GM18499 (cell line): ENCODE data around the gene SGIP1.

Experiments used
- ATAC-seq: cut with Tn5 transposase; IDR thresholded peaks from one replicate; pipeline ENCODE4 v1.9.1; 2021; ENCODE audit warnings: moderate number of reproducible peaks; ENCODE audit not compliant: insufficient read depth, unreplicated experiment

The SGIP1 gene

DNA sequence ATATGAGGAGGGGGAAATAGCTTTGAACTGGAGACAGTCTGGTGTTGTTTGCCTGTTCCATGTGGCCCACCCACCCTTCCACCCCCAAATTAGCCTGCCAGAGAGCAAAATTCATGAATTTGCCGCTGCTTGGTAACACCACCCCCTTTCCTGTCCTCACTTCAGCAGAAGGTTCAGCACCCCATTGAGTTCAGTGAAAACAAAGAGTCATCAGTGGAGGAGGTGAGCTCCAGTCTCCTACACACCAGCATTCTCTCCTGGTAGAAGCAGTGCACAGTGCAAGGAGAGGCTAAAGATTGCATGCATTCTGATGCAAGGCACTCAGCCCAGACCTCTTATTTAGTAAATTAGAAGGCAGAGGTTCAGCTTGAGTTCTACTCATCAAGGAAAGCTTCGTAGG, 118.6 kb downstream of the SGIP1 start:
- ATAC-seq: no peak

DNA sequence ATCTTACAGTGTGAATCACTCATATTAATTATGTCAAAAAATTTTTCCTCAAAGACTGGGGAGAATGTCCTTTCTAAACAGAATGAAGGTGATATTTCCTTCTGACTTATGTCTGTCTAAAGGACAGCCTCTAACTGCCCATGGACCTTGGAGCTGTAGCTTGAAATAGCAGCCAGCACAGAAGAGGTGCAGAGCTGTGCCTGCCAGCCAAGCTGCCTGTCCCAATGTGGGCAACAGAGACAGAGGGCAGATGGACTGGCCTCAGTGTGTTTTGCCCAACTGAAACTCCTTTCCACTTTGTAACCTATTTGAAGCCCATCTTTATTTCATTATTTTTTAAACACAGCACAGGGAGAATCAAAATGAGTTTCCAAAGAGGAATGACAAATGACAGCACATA, 120.7 kb downstream of the SGIP1 start:
- ATAC-seq: no peak

DNA sequence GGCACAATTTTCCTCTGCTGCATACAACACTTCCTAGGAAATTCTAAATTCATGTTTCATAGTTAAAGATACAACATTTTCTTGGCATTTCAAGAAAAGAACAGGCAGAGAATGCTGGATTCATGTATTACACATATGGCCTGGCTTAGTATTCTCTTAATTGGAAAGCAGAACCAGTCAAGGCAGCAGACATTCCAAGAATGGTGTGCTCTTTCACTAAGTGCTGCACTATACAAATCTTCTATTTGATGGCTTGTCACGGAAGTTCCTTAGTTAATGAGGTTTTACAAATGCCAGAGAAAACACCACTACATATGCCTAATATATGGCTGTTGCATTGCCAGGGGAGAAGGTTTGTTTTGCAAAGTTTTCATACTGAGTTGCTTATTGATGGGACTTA, 137.5 kb downstream of the SGIP1 start:
- ATAC-seq: no peak

DNA sequence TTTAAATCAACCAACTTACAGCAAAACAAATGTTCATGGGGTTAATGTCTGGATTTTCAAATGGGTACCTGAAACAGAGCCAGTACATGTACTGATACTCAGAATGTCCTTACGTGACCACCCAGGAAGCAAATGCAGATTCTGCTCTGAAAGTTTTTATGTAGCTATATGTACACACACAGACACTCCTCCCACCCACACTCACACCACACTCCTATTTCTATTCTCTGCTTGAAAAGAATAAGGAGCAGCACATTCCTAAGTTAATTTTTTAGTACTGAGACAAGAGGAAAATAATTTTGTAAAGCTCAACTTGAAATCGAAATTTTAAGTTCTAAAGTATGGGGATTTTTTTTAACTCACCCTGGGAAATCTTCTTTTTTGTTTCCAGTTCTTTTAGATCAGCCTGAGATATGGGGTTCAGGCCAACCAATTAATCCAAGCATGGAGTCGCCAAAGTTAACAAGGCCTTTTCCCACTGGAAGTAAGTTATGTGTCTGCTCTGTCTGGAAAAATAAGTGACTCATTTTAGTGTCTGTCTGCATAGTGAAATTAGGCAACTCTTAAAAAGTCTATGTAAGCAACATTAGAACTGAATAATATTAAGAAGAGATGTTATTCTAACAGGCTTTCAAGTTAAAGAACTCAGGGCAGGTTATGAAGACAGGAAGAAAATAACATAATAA, 142.8 kb downstream of the SGIP1 start:
- no peak for ATAC-seq

DNA sequence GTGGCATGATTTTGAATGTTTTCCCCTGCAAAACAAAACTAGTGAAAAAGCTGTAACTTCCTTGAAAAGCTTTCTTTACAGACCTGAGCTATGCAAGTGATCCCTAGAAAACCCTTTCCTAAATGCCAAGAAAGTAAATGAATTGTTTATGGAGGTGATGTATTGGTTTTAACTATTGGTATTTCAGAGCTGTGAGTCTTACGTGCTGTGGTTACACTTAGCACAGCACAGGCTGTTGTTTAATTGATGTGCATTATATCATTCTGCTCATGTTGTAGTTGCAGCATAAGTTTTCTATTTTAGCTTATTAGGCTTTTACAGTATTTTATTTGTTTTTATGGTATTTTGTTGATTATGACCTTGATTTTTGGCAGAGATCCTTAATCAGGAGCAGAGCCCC, 144.2 kb downstream of the SGIP1 start:
- no peak for ATAC-seq

DNA sequence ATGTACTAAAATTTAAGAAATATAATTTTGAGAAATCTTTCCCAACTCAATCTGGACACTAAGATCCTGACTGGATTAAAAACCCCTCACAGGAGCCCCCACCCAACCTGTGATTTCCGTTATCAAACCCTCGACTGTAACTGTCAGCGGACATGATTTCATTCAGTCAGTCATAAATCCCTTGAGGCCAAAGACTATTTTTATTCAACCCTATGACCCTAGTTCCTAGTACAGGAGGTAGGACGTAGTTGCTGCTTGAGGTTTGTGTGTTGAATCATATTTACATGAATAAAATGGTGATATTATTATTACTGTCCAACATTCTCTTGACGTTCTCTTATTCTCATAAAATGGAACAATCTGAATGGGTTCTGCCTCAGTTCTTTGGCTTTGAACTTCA, 145.2 kb downstream of the SGIP1 start:
- ATAC-seq: no peak

DNA sequence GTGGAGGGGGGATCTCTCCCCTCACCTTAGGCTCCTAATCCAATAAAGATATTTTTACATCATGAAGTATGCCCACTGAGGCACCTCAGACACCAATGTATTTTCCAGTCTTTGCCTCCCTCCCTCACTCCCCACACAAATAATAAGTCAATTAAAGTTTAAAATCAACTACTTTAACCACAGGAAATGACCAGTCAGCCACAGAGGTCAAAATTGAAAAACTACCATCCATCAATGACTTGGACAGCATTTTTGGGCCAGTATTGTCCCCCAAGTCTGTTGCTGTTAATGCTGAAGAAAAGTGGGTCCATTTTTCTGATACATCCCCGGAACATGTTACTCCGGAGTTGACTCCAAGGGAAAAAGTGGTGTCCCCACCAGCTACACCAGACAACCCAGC, 147.7 kb downstream of the SGIP1 start:
- ATAC-seq: no peak

DNA sequence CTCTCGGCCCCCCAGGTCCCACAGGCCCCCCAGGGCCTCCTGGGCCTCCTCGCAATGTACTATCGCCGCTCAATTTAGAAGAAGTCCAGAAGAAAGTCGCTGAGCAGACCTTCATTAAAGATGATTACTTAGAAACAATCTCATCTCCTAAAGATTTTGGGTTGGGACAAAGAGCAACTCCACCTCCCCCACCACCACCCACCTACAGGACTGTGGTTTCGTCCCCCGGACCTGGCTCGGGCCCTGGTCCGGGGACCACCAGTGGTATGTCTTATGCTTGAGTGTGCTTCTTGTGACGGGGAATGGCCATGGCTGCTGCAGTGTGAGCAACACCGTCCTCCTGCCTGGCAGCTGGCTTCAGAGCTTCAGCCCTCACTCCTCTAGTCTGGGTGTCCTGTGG, 148.2 kb downstream of the SGIP1 start:
- no peak for ATAC-seq

DNA sequence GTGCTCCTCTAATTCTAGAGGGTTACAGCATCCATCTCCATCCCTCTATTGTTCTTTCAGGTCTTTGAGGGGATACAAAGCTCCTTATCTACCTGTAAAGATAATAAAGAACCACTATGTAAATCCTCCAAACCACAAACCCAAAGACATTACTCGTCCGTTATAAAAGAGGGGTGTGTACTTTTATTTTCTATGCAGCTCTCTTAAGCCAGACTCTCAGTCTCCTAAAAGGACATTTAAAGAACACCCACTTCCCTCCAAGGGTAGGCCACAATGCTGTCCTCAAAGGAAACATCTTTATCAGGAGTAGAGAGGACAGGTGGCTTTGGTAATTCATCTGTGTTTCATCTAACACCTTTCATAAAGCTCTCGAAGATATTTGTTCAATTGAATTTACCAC, 150.4 kb downstream of the SGIP1 start:
- no peak for ATAC-seq

DNA sequence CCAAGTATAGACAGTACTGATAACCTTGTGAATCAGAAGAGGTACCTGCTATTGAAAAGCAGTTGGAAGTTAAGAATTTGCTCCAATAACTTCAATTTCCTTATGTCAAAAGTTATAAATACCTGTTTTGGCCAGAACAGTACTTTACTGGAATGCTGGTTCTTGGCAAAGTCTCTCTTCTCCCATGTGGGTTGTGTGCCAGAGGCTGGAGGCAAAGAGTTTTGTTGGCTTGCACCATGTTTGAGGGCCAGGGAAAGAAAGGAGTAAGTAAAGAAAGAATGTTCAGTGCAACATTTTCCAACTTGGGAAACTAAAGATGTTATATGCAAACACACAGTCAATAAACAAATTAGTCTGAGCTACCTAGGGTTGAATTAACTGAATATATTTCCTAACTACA, 151.3 kb downstream of the SGIP1 start:
- no peak for ATAC-seq

DNA sequence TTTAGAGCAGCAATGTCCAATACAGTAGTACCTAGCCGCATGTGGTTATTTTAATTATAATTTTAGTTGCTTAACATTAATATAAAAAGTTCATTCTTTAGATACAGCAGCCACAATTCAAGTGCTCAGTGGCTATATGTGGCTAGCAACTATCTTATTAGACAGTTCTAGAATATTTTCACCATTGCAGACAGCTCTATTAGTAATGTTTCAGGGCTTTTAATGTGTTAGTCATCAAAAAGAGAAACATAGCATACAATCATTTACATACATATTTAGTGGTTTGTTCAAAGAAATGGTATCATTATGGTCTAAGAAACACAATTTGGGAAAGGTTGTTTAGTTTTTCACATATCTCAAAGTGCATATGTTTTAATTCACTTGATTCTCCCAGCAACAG, 151.7 kb downstream of the SGIP1 start:
- no peak for ATAC-seq

DNA sequence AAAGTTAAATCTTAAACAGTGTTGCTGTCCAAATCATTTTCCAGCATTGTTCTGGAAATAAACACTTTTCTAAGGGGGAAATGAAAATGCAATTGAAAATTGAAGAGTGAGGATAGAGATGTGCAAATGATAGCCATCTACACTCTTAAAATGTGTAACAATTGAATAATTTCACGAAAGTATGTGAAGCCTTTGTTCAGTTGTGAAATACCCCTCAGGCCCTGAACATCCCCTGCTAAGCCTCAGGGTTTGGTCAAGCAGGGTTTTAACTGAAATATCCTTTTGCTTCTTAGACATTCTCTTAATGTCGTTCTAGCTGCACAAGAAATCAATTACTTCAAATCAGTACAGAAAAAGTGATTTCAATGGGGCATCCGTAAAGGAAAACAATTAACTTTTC, 152.5 kb downstream of the SGIP1 start:
- ATAC-seq: no peak

DNA sequence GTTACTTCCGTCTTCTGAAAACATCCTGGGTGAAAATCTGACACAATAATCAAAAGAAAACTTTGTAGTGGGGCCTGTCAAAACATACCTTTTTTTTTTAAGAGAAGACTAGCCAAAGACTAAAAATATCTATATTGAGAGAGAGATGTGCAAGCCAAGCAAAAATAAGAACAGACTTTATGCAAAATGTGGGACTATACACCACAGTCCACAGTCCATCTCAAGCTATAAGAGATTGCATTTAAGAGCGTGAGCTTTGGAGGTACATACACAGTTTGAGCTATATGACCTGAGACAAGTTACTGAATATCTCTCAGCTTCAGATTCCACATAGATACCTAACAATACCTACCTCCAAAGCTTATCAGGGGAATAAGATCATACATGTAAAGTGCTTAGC, 153.4 kb downstream of the SGIP1 start:
- no peak for ATAC-seq

DNA sequence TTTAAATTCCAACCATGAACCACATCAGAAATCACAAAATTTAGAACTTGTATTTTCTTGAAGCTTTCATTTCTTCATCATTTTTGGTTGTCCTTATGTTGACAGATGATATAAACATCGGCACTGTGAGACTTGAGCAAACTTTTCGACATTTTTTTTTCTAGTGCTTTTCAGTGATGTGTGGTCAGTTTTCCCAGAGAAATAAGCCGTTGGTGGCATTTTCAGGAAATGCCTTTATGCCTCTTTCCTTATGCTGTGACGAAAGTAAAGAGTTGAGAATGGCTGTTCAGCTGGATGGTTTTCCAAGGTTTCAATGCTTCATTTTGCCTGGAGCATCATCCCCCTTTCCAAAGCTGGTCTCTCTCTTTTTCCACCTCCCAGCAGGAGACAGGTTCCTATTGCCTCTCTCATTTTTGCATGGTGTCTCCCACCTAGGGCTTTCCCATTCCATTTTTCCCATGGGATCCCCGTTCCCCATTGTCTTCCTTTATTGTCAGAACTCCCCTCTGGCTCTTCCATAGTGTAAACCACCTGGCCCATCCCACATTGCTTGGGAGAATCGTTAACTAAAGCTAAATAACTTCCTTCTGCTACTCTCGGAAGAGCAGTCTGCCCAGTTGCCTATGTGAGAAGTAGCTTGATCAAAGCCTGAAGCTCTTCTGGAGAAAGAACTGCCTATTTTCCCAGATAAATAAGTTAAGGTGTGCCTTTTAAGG, 156.9 kb downstream of the SGIP1 start:
- no peak for ATAC-seq

DNA sequence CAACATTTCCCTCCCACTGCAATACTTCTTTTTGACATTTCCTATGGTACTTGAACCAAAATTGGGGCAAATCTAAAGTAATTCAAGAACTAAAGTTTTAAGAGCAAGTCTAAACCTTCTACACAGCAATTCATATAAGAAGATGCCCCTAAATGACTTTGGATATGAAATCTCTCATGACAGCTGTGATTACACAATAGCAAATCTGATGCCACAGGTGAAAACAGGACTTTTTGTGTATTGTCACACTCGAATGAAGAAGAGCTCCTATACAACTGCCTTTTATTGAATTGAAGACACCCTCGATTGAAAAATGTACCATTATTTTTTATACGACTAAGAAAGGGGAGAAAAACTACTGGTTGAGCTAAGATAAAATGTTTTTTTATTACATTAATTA, 158.7 kb downstream of the SGIP1 start:
- ATAC-seq: no peak

DNA sequence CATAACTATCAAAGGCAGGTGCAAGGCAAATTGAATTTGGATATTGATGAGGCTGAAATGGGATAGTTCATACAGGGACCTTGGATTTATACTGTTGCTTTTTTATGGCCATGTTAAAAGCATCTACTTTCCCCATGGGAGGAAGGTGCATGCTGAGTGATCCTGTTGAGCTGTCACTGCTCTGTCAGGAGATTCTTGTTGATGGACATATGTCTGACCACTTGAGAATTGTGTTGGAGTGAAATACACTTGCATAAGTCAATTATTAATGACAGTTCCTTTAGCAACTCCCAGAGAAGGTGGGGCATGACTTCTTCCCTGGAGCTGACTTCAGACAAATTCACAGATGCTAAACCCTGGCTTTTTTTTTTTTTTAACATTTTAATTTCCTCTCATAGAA, 159.9 kb downstream of the SGIP1 start:
- no peak for ATAC-seq

DNA sequence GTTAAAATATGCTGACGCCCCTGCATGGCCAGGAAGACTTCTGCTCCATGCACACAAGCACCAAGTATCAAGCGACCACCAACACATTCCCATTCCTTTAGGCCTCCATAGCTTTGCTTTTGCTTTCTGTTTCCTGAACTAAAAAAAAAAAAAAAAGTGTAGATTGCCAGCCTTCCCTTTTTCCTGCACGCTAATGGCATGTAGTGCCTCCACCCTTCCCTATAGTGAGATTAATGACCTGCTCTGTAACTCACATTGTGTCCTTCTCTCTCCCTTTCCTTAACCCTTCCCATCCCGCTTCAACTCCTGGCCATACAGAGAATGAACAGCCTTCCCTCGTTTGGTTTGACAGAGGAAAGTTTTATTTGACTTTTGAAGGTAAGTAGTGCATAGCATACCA, 161.2 kb downstream of the SGIP1 start:
- no peak for ATAC-seq

DNA sequence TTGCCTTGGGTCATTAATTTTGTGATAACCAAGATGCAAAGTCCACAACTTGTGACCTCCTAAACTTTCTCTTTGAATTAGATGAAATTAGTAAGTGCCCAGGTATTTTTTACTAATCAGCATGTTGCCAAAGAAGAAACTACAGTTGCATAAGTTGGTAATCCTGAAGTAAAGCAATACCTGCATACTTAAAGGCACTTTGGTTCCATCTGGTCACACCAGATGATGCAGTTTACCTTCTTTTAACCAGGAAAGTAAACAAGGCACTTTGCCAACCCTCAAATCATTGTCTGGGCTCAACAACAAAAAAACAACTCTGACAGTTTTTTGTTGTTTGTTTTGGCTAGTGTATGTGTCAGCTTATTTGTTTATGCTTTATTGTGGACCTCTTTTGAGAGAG, 162.8 kb downstream of the SGIP1 start:
- ATAC-seq: no peak

DNA sequence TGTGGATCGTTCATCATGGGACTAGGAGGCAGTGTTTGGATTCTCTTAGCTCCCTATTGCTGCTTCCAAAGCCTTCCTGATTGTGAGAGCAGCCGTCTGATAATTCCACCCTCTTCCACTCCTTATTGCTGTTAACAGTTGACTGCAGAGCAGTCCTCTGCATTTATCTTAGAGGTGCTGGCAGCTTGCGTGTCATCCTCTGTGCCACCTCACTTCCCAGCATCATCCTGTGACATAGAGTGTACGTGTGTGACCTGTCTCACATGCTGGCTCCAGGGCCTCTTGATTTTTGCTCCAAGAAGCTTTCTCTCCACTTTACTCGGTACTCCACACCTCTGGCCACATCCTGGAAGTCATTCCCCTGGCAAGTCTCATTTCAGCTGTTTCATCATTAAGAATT, 165.3 kb downstream of the SGIP1 start:
- ATAC-seq: no peak

DNA sequence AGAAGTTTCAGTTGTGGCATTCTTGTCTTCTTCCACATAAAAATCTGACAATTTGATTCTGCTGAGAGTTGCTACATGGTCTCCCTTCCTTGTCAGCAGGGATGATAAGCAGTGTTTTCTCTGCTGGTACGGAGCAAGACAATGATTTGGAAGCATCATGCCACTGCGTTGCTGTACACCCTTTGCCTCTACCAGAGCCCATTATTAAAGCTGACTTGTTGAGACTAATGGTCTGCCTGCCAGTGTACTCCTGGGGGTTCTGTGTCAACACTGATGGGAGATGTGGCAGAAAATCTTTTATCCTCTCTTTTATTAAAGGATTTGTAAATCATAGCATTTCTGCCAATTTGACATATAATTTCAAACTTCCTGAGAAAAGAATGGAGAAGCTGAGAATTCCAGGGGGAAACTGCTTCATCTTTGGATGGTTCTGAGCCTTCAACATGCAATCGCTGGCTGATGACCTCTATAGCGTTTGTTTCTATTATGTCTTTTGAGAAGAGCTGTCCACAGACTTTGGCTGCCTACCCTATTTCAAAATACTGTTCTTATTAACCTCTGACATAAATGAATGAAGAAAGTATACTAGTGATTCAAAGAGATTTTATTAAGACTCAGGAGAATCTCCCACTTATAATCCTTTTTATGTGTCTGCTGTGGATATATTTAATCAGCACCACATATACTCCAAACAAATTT, 170.4 kb downstream of the SGIP1 start:
- ATAC-seq: no peak

DNA sequence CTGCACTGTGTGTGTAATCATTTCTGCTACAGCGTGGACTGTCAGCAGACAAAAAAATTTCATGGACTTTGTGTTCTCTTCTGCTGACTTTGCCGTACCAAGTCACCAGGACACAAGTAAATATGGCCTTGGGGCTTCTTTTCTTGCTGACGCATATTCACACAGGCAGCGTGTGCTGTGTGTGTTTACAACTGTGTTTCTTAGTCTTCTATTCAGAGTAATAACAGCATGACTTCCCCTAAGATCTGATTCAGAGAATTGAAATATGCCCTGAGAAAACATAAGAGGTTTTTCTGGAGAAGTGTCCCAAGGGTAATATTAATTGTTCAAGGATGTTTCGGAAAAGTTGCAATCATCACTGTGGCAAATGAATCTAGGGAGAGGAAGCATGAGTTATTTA, 171.2 kb downstream of the SGIP1 start:
- no peak for ATAC-seq

DNA sequence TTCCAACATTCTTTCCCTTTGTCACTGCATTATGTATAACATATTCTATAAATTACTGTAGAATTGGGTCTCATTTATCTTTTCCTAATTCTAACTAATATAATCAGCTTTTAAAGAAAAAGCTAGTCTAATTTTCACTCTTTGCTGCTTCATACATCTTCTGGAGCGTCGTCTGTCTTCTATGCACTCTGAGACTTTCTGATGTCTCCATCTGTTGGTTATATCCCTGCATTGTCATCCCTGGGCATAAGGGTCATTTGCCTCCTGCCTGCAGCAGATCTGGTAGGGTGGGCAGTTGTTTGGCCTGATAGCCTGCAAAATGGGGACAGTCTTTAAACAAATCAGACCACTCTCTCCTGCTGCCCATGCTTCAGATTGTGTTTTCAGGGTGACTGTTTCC, 177.5 kb downstream of the SGIP1 start:
- no peak for ATAC-seq
